Activated gamma-delta T cell (primary cell): ENCODE results near the gene ZFHX3.

Source experiments
- DNase-seq: peaks from one replicate; lab custom pipeline; 2025; lab: John Stamatoyannopoulos, UW

Gene ZFHX3

DNA sequence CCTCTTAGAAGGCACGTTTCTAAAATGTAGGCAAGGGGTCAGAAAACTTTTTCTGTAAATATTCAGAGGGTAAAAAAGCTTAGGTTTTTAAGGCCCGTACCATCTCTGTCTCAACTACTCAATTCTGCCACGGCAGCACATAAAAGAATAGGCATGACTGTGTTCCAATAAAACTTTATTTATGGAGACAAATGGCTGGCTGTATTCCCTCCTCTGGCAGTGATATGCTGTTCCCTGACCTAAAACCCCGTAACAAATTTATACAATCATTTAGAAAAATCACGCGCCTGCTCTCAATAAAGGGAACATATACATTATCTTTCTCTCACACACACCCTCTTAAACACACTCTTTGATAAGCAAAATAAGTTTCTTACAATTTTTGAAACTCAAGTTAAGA lies 138.7 kb downstream of the ZFHX3 start:
- no peak for DNase-seq

DNA sequence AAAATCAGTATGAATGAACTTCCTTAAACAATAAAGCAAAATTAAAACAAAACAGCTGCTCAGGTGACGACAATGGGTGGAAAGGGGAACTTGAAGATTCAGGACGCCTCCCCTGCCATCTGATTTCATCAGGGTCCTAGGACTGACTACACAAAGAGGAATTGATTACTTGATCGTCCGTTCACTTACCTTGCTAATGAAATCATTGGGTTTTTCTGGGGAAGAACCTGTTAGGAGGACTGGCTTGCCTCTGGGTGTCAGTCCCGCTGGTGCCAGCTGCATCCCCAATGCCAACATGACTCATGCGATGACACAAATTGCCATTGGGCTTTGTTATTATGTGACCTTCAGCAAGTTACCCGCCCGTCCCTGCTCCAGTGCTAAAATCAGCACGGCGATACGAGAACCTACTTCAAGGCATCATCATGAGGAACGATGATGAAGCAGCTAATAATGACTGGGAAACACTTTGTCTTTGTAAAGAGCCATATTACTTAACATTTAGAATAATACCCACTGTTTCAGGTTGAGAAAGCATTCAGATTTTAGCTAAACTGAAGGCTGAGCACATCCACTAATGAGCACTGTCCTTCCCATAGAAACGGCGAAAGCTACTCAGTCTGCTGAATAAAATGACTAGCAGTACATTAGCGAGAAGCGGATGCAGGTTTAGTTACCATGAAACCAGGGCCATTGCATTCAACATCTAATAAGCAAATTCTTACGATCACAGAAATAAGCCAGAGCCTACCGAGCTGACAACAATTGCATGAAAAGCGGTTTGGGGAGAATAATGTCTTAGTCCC lies 139.4 kb downstream of the ZFHX3 start:
- no peak for DNase-seq

DNA sequence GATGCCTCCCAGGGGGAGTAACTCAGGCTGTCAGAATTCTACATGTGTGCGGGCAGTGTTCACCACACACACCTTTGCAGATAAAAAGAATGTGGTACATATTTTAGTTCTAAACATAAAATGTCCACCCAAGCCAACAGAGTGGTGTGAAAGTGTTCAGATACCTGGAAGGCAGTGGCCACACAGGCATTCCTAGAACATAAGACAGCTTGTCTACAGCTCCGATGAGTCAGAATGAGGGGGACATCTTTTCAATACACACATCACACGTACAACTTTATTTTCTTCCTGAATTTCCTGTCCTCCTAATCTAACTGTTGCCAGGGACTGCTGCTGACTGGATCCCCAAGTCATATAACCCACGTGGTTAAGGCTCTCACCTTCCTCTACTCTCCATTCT lies 142.3 kb downstream of the ZFHX3 start:
- DNase-seq, result no peak

DNA sequence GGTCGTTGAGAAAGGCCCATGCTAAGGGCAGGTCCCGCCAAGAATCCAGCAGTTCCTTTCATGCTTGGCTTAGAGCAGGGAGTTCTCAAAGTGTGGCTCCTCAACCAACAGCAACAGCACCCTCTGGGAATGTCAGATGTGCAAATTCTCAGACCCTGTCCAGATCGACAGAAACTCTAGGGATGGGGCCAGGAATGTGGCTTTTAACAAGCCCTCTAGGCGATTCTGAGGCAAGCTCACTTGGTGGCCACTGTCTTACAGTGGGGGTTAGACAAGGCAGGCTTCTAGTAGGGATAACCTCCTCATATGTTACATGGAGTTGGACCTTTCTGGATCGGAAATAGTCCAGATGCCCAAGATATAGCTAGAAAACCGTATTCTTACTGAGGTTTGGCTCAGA lies 144.8 kb downstream of the ZFHX3 start:
- no peak for DNase-seq

DNA sequence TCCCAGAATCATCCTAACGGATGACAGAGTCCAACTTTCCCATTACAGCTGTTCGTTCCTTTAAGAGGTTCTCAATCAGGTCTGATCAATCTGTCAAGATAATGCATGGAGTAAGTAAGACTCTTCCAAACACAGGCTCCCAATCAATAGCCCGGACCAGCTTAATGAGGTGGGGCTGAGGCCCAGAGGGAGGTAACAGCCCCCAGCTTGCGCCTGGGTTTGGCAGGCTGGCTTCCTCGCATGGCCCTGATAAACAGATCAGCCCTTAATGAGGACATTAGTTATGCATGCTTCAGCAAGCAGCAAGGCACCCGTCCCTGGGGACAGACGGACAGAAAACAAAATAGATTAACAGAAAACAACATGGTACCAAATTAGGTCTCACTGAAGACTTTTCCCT lies 145.7 kb downstream of the ZFHX3 start:
- no peak for DNase-seq

DNA sequence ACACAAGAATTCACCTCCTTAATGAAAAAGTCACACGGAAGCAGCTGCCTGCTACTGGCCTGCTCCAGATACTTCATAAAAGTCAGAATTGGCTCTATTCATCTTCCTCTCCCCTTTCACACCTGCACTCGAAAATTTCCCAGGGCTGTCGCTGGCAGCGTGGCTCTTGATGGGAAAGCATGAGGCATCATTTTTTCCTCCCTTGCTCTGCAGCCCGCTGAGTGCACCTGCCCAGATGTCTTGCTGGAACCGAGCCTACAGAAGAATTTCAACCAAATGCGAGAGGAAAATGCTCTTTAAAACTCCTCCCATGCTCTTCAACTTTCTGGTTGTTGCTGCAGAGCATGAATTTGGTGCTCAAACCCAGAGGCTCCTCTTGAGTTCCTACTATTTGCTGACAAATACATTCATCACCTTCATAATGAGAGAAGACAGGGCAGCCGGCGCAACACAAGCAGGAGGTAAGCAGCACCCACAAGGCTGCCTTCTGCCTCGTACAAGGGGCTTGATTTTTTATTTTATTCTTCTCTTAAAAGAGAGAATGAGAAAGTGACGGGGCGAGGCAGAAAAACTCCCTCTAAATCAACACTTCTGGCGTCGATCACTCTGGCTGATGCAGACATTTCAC lies 146.8 kb downstream of the ZFHX3 start:
- no peak for DNase-seq

DNA sequence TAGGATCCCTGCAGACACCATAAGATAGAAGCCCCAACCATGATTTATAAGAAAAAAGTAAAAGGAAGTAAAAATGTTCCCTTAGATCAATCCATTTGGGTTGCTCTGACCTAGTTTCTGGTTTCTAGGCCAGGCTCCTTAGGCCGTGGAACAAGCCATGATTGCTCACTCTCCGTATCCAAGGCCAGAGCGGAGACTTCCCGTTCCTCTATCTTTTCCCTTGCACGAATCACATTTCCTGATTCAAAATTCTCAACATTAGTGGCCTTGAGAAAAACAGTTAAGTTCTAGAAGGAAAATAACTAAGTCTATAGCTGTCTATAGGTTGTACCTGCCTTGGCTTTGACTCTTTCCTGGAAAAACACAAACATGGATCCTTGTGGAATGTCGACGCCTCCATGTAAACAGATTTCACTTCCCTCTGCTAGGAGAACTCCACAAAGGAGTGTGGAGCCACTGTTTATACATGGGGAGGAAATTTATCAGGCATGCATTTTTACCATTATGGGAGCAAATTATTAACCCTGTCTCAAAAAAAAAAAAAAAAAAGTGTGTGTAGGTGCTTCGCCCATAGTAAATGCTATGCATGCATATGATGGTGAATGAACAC lies 149.6 kb downstream of the ZFHX3 start:
- DNase-seq, result no peak

DNA sequence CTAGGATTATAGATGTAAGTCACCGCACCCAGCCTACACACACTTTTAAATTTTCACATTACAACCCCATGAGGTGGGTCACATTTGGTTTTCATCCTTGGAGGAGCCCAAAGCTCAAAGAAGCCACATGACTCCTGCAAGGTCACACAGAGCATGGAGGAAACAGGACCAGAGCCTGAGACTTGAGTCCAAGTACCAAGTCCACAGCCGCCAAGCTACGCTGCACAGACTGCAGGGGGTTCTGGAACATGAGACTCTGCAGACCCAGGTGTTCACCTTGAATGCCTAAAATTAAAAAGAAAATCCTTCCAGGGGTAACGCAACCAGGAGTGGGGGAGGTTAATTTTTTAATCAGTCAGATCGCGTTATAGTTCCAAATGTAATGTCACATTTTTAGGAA lies 150.2 kb downstream of the ZFHX3 start:
- DNase-seq, result no peak

DNA sequence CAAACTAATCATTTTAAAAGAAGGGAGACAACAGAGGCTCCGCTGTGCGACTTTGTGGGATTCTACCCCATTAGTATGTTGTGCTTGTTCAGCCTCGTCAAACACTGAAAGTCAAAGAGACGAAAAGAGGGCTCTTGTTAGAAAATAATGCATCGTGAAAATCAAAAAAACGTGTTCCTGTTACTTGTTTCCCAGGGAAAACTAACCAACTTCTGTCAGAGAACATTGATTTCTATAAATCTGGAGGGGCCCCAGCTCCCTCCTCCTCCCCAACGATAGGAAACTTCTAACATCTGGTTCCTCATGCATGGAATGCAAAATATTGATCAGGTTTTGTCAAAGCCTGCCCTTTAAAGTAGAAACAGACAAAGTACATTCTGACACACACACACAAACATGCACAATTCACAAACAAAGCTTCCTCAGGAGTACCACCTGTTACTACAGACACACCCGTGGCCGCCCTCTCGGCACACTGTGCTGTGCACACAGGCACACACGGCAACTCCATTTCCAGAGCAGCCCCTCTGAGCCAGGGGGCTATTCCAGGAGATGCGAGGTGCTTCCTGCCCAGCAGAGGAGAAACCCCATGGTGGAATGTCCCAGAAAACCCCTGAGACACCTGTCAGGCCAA lies 151.3 kb downstream of the ZFHX3 start:
- DNase-seq, result no peak

DNA sequence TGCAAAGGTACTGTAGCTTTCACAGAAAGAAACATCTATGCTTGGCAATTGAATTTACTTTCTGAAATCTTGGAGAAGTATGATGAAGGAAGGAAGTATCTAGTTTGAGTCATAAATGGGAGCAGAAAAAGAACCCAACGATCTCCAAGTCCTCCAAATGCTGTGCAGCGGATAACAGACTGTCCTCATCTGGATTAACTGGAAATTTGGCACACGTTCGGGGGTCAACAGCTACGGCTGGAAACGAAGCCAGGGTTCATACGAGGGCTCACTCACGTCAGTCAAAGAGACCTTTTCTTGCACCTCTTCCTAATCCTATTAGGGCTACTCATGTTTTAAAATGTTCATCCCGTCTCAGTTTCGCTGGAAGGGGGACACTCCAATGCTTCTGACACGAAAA lies 152.0 kb downstream of the ZFHX3 start:
- no peak for DNase-seq

DNA sequence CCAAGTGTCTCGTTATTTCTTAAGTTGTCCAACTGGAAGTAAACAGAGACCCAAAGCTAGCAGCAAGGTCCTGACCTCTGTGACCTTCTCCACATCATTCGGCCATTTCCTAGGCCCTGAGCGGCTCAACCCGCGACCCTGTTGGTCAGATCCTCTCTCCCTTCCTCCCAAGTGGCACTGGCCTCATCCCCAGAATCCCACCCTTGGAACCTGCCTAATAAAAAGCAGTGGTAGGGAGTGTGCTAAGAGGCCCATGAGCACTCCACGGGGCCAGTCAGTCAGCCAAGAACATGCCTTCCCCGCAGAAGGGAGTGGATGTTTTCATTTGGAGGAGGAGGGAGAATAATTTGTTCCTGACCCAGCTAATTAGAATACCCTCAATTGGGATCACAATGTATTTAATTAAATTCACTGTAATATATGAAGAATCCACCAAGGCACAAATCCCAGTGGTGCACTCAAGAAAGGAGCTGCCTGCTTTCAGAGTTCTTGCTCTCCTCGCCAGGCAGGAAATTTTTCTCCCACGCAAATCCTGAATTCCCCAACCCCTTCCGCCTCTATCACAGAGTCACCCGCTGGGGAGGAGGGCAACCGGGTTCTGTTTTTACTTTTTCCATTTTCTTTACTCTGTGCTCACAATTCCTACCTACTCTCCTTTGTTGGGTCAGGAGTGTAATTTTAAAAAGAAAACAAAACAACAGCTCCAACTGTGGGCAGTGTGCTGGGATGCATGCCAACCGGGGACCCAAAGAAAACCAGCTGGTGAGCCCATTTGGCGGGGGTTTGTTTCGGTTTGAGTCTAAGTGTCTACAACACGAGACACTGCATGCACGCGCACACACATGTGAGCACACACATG lies 153.4 kb downstream of the ZFHX3 start:
- no peak for DNase-seq

DNA sequence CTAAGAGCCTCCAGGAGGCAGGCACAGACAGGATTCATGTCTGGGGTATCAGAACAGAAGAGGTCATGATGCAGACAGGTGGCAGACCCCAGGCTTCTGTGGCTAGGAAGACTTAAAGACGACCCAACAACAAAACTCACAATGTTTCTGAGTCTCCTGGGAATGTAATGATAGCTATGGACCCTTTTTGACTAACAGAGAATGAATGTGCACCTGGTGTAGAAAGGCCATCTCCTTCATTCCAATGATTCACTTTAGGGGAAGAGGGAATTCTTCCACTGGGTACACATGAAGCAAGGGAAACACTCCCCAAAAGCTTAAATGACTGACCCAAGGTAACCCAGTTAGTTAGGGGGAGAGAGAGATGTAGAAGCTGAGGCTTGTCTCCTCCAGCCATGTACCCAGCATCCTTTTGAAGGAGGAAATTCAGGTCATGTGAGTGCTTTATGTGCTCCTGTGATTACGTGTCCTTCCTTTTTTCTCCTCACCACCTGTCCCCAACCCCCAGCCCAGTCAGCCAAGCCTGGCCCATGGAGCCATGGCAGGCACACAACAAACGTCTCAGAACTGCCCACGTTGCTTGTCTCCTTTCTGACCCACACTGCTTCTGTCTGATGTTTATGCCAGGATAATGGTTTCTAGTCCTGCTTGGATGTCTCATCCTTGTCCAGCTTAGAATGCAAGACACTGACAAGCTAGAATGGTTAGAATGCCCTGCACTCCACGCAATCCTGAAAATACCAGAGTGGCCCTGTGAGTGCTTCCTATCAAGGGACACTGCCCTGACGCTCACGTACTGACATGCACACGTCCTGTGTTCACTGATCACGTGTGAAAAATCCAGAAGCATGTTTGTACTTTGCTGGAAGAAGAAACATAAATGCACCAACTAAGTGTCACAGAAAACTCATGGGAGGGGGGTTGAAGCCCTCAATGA lies 156.4 kb downstream of the ZFHX3 start:
- DNase-seq, result no peak

DNA sequence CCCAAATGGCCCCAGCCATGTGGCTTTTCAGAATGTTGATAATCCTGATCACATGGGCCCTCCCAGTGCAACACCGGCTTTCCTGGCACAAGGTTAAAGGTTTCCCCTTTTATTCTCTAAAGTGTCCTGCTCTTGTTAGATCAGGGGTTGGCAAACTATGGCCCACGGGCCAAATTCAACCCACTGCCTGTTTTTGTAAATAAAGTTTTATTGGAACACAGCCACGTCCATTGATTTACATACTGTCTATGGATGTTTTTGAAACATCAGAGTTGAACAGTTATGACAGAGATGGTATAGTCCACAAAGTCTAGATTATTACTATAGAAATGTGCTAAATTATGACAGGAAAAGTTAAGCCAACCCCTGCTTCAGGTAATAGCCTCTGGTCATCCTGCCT lies 157.3 kb downstream of the ZFHX3 start:
- DNase-seq, result no peak

DNA sequence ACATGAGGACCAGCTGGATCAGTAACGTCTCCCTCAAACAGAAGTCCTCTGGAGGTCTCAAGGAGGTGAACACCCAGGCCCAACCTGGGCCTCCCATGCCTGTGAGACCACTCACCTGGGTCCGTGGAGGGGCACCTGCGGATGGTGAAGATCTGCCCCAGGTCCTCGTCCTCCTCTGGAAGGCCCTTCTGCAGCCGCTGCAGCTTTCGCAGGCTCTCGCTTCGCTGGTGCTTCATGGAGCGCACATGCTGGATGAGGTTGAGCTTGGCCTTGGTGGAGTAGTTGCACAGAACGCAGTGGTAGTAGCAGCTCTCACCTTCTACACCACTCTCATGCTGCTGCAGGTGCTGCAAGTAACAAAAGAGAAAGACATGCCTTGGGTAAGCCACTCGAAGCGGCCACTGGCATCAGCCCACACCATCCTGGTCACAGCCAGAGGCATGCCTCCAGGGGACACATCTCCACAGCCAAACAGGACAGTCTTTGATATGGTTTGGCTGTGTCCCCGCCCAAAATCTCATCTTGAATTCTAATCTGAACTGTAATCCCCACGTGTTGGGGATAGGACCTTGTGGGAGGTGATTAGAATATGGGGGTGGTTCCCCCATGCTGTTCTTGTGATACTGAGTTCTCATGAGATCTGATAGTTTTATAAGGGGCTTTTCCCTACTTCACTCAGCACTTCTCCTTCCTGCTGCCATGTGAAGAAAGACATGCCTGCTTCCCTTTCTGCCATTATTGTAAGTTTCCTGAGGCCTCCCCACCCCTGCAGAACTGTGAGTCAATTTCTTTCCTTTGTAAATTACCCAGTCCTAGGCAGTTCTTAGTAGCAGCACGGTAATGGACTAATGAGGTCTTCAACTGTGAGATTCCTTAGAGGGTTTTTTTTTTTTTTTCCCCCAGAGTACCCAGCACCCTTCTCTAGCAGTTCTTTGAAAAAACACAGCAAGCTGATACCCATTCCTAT lies 158.0 kb downstream of the ZFHX3 start:
- DNase-seq, result no peak

DNA sequence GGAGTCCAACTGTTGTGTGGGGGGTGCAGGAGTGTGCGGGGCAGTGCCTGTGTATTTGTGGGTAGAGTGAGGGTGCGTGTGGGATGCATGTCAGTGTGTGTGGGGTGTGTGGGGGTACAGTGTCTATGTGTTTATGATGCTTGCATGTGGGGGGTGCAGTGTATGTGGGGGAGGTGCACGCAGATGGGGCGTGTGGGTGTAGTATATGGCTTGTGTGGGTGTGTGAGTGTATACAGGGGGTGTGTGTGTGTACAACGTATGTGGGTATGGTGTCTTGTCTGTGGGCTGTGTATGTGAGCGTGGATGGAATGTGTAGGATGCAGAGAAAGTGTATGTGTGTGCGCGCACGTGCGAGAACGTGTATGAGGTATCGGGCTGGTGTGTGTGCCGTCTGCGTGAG lies 160.4 kb downstream of the ZFHX3 start:
- no peak for DNase-seq

DNA sequence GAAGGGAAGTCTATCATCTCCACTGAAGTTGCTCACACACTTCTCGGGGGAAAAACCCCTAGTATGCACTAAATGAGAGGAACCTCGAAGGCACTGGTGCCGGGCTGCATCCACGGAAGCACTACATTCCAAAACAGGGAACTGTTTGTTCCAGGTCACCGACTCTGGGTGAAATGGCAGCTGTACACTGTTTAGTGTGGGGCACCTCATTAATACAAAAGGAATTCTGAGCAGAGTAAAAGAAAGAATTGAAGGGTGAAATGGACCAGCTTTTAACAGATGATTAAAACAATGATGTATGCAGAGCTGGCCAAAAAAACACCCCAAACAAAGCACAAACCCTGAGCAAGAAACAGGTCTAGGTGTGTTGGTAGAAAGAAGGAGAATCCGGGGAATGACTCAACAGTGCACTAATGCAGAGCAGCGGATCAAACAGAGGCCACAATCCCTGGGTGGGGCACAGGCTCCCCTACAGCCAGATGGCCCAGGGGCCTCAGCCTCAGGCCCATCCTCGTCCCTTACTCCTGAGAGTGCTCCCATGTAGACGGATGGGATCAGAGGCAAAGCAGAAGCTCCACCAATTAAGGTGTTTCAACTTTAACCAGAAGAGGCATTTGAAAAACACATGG lies 161.5 kb downstream of the ZFHX3 start:
- DNase-seq, result no peak

DNA sequence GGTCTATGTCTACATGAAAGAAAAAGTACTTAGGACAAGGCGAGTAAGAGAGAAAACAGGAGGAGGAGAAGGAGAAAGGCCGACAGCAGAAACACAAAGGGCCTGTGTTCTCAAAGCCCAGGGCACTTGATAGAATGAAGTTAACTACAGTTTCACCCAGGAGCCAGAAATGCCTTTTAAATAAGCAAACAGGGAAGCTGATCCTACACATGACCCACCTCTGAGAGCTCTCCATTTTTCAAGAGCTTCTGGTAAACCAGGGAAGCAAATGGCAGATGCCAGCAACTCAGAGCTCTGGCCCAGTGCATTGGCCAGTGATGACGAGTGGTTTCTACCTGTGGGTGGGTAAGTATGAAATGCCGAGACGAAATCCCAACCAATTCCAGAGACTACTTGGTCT lies 163.4 kb downstream of the ZFHX3 start:
- DNase-seq, result no peak

DNA sequence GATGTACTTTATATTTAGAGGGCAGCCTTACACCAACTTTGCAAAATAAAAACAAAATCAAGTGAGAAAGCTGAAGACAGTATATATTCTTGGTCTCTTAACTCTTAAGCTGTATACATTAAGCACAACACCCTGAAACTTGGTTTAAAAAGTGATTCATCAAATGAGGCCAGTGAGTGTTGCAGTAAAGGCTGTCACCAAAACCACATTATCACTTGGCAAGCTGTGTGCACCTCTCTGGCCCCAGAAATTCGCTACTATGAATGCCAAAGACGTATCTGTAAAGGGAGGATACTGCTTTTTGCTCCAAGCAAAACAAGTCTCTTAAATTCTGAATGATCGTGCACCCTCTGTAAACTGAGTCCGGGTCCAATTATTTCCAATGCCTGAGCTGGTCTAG lies 163.9 kb downstream of the ZFHX3 start:
- DNase-seq, result no peak

DNA sequence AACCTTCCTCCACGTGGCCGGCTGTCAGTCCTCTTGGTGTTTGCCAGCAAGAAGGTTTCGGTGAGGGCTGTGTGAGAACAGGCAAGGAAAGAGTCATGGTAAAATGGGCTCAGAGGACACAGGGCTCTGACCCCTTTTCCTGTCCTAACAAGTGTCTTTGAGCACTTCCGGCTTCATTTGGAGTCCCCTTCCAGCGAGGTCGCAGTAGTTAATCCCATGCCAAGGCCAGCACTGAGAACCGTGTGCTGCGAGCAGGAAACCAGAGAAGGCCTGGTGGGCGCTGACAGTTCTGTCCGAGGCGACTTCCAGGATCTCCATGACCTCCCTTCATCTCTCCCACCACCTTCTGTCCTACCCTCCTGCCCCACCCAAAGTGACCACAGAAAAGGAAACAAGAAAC lies 168.1 kb downstream of the ZFHX3 start:
- DNase-seq, result no peak
